IMR-90 (cell line): Measurements from ENCODE around the gene TMUB2. TPM values are rescaled to one million over a fixed set of nuclear protein-coding genes. Genes with fewer than 3 reads are reported as not detected.

Experiments used
- CEBPB ChIP-seq: IDR thresholded peaks from 2 replicates; pipeline ENCODE4 v1.6.1; 2012; ENCODE audit warnings: low read depth, low read length, improper control_type of control experiment
- POLR2A ChIP-seq: IDR thresholded peaks from 2 replicates; pipeline ENCODE4 v1.6.1; 2012; ENCODE audit warnings: mild to moderate bottlenecking, low read depth, low read length
- polyA plus RNA-seq, 3 experiments: library from polyadenylated mRNA; depleted of rRNA; stranded (reverse); fragments of >200 nt; gene quantifications; 2 replicates each; pipeline ENCODE4 v1.2.3, GENCODE V29; 2012; ENCODE audit warnings: low replicate concordance in 1 of 3
- total RNA-seq: library from RNA; depleted of rRNA; stranded (reverse); fragments of >200 nt; gene quantifications from 2 replicates; pipeline ENCODE4 v1.2.3, GENCODE V29; 2012
- TF ChIP-seq, protein P1 (sequence below): conservative IDR thresholded peaks from 2 replicates; pipeline ENCODE4 v1.5.1; 2012; ENCODE audit warnings: mild to moderate bottlenecking, low read depth, low read length, improper control_type of control experiment

Gene TMUB2
- total and polyA plus RNA-seq, 2 of the 4 experiments (the other 2 are of a cell fraction) = 16.5 to 42.5 TPM

DNA sequence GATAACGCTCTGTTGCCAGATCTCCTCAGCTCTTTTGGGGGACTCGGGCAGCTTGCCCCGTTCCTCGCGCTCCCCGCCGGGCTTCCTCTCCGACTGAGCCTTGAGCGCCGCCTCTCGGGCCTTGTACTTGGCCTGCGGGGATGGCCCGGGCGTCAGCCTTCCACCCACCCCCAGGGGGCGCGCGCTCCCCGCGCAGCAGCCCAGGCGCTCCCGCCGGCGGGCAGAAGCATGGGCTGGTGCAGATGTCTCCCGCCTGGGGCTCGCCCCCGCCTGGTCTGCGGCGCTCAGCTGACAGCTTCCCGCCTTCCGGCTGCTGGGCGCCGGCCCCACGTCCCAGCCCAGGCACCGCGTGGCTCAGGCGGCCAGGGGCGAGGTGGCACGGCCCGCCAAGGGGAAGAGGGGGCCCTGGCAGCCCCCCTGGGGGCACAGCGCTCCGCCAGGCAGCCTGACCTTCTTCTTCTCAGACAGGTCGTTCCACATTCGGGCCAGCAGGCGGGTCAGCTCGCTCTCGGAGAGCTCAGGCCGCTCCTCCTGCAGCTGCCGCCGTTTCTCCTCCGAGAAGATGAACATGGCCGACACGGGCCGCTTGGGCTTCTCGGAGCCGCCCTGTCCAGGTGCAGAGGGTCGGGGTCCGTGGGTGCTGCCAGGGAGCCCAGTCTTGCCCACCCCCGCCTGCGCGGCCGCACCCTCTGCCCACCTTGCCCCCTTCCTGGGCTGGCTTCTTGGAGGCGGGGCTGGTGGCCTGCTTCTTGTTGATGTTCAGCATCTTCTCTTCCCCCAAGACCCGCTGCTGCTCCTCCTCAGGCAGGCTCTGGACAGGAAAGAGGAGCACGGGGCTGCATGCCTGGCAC, 23.8 kb downstream of the TMUB2 start (continued):
- TF ChIP-seq, protein P1, sequence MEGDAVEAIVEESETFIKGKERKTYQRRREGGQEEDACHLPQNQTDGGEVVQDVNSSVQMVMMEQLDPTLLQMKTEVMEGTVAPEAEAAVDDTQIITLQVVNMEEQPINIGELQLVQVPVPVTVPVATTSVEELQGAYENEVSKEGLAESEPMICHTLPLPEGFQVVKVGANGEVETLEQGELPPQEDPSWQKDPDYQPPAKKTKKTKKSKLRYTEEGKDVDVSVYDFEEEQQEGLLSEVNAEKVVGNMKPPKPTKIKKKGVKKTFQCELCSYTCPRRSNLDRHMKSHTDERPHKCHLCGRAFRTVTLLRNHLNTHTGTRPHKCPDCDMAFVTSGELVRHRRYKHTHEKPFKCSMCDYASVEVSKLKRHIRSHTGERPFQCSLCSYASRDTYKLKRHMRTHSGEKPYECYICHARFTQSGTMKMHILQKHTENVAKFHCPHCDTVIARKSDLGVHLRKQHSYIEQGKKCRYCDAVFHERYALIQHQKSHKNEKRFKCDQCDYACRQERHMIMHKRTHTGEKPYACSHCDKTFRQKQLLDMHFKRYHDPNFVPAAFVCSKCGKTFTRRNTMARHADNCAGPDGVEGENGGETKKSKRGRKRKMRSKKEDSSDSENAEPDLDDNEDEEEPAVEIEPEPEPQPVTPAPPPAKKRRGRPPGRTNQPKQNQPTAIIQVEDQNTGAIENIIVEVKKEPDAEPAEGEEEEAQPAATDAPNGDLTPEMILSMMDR = peak; percentile 100
- TF ChIP-seq CEBPB (no peak), POLR2A (peak; percentile 62)
